Amniotic stem cell (primary cell): ENCODE results near the gene TRA2A.

Experiments
- DNase-seq: peaks from one replicate; lab custom pipeline; 2025; lab: John Stamatoyannopoulos, UW

Gene TRA2A

GRCh38 chr7:23470330-23471105, 61.3 kb downstream of the TRA2A start, which contains the start of gene IGF2BP3:
TSS of gene IGF2BP3 (minus strand) at chr7:23470491. CDS start at chr7:23470110, 381 bp downstream.
- peak; percentile 78 for DNase-seq

GRCh38 chr7:23469961-23470250, 61.9 kb downstream of the TRA2A start:
- DNase-seq, result no peak

GRCh38 chr7:23469150-23469960, 62.4 kb downstream of the TRA2A start:
- DNase-seq, result no peak

GRCh38 chr7:23468526-23469149, 63.1 kb downstream of the TRA2A start:
- no peak for DNase-seq

- DNase-seq, result no peak
Observed at GRCh38 chr7:23467806-23468525, 63.8 kb downstream of the TRA2A start.

GRCh38 chr7:23467291-23467805, 64.4 kb downstream of the TRA2A start:
- no peak for DNase-seq

- DNase-seq, result peak; percentile 50
Observed at GRCh38 chr7:23462846-23463245, 68.9 kb downstream of the TRA2A start.

- DNase-seq, result no peak
Observed at GRCh38 chr7:23458044-23458443, 73.7 kb downstream of the TRA2A start.

GRCh38 chr7:23456093-23456492, 75.7 kb downstream of the TRA2A start:
- no peak for DNase-seq

- no peak for DNase-seq
Observed at GRCh38 chr7:23454881-23455526, 76.8 kb downstream of the TRA2A start.
